ENCODE data around the gene ARHGAP28. TPM values are rescaled to one million over a fixed set of nuclear protein-coding genes. Genes with fewer than 3 reads are reported as not detected.

Gene ARHGAP28
- total RNA-seq, 4 donors from 2014 or later, result 1.1 to 26.3 (median 2.6) TPM

DNA sequence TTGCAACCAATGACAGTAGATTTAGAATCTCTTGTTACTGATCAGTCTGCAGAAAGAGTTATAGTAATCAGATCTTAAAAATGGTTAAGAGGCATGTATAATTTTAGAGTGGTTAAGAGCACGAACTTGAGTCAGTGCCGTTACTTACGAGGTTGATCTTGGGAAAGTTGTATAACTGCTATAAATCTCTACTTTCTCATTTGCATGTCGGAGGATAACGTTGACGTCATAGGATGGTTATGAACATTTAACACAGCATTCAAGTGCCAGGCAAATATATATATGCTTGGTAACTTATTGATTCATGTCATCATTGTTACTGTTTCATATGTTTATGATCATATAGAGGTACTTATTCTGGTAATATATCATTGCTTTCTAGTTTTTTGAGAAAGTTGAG is 146.2 kb downstream of the ARHGAP28 start:
- WGBS, 2 donors (ENCODE audit: low coverage in 1 of 2), result 47 to 56% methylated on average over 6 of the region's 6 CpGs
- TF ChIP-seq EP300 (IDR thresholded peaks at IDR 0.05; ENCODE audit: low read depth) (no peak), POLR2A (IDR thresholded peaks at IDR 0.05) (no peak), POLR2AphosphoS5 (IDR thresholded peaks at IDR 0.05) (no peak)
- TF ChIP-seq, protein P1, sequence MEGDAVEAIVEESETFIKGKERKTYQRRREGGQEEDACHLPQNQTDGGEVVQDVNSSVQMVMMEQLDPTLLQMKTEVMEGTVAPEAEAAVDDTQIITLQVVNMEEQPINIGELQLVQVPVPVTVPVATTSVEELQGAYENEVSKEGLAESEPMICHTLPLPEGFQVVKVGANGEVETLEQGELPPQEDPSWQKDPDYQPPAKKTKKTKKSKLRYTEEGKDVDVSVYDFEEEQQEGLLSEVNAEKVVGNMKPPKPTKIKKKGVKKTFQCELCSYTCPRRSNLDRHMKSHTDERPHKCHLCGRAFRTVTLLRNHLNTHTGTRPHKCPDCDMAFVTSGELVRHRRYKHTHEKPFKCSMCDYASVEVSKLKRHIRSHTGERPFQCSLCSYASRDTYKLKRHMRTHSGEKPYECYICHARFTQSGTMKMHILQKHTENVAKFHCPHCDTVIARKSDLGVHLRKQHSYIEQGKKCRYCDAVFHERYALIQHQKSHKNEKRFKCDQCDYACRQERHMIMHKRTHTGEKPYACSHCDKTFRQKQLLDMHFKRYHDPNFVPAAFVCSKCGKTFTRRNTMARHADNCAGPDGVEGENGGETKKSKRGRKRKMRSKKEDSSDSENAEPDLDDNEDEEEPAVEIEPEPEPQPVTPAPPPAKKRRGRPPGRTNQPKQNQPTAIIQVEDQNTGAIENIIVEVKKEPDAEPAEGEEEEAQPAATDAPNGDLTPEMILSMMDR (IDR thresholded peaks at IDR 0.05), result no peak
- no peaks in the 10 kb centered on the region for H3K9me3 ChIP-seq
- H3K27ac ChIP-seq, result no peak overlapping the region
- DNase-seq, result no peak
- H3K4me1 ChIP-seq, result no peaks in the 10 kb centered on the region
- no peaks in the 10 kb centered on the region for H3K27me3 ChIP-seq
- intact Hi-C loops (cut with DNase I; ENCODE audit: low total_unique reads), result no loop called here
- no peaks in the 10 kb centered on the region for H3K36me3 ChIP-seq
- in situ Hi-C loops (cut with MboI; ENCODE audit: low pct_ligation_motif_present in 1 of 4, low pct_unique_long_range_greater_than_20kb in 1 of 4, low sequenced_read_pairs in 3 of 4), result loop anchor here (25.0 kb wide), 3 partner anchors 338 to 1013 kb away; partner anchors contain the start of gene TMEM200C (in 3 of the 4)
- no peak overlapping the region for H3K4me3 ChIP-seq

DNA sequence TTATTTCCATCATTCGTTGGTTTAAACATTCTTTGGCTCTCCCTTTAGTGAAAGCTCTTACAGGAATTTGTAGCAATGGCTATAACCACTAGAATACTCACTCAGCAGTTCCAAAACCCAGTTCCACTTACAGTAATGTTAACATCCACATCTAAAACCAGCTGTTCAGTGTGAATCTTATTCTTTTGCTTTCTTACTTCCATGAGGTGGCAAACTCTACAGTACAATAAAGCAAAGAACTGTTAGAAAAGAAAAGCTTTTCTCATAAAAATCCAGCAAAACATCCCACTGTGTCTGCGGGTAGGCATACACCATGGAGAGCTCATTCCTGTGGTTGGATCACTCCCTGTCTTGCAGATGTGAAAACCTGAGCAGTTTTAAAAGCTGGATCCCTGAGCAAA is 147.1 kb downstream of the ARHGAP28 start:
- peak overlapping the region in 1 of 4 donors; percentile 23 for H3K27ac ChIP-seq
- TF ChIP-seq, protein P1 (IDR thresholded peaks at IDR 0.05), result no peak
- TF ChIP-seq POLR2AphosphoS5 (IDR thresholded peaks at IDR 0.05) (no peak), POLR2A (IDR thresholded peaks at IDR 0.05) (no peak)
- no peaks in the 10 kb centered on the region for H3K9me3 ChIP-seq
- intact Hi-C loops (cut with DNase I; ENCODE audit: low total_unique reads), result no loop called here
- H3K4me3 ChIP-seq, result no peak overlapping the region
- no peaks in the 10 kb centered on the region for H3K27me3 ChIP-seq
- H3K36me3 ChIP-seq, result no peaks in the 10 kb centered on the region
- in situ Hi-C loops (cut with MboI; ENCODE audit: low pct_ligation_motif_present in 1 of 4, low pct_unique_long_range_greater_than_20kb in 1 of 4, low sequenced_read_pairs in 3 of 4), result loop anchor here (25.0 kb wide), 3 partner anchors 339 to 1014 kb away; partner anchors contain the start of gene TMEM200C (in 3 of the 4)
- peaks cover 0 to 5% (median 0%) of the 10 kb centered on the region in 4 donors for H3K4me1 ChIP-seq
- DNase-seq, result no peak
- 45 to 46% methylated on average over 2 of the region's 2 CpGs for WGBS, 2 donors (ENCODE audit: low coverage in 1 of 2)

DNA sequence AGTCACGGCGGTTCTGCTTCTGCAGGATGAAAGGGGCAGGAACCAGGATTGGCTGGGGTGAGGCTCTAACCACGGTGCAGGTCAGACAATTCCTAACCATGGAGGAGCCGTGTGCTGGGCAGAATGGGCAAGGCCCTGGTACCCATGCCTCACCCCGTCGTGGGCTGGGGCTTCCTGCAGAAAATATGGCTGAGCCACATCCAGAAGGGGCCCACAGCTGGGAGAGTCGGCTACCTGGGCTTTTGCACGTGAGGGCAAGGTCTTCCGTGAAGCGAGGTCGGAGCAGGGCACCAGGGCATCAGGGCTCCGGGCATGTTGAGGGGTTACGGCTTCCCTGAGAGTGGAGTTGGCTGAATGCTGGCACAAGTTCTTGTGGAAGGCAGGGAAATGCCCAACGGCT is 147.8 kb downstream of the ARHGAP28 start:
- intact Hi-C loops (cut with DNase I; ENCODE audit: low total_unique reads), result no loop called here
- Histone ChIP-seq H3K36me3 (no peaks in the 10 kb centered on the region), H3K27me3 (no peaks in the 10 kb centered on the region), H3K9me3 (no peaks in the 10 kb centered on the region), H3K4me3 (no peak overlapping the region), H3K27ac (peak overlapping the region in 1 of 4 donors; percentile 23), H3K4me1 (peaks cover 0 to 5% (median 0%) of the 10 kb centered on the region in 4 donors)
- in situ Hi-C loops (cut with MboI; ENCODE audit: low pct_ligation_motif_present in 1 of 4, low pct_unique_long_range_greater_than_20kb in 1 of 4, low sequenced_read_pairs in 3 of 4), result loop anchor here (25.0 kb wide), 3 partner anchors 340 to 1015 kb away; partner anchors contain the start of gene TMEM200C (in 3 of the 4)
- no peak for TF ChIP-seq POLR2A (IDR thresholded peaks at IDR 0.05)
- TF ChIP-seq EP300 (IDR thresholded peaks at IDR 0.05; ENCODE audit: low read depth), result no peak
- no peak for TF ChIP-seq POLR2AphosphoS5 (IDR thresholded peaks at IDR 0.05)
- TF ChIP-seq, protein P1 (IDR thresholded peaks at IDR 0.05), result no peak
- no peak for DNase-seq
- WGBS, 2 donors (ENCODE audit: low coverage in 1 of 2), result 70 to 100% methylated on average over 2 to 14 of the region's 14 CpGs

DNA sequence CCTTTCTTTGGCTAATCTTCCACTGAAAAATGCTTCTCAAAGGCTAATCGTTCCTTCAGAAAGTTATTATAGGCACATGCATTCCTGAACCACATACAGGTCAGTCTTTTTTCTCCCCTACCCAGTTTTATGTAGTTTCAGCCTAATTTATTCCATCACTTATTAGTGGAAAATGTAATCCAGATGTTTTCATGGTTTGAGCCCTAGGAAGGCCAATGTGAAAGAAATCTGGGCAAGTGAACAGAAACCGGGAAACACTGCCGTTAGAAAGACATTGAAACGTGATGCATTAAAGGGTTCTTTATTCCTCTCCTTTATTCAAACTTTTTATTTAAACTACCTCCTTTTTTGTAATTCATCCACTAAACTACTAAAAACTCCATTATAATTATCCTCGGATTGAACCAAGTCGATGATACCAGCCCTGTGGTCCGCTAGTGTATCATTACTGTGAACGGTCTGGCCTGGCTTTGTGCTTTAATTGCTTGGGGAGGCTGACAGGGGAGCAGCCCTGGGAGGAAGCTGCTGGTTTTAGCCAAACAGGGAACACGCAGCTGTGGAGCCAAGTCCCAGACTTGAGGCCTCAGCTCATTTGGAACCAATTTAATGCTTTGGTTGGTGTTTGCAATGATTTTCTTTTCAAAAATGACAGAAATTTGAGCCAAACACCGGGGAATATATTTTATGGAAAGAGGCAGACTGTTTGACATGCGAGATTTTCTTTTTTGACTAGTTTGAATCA is 149.2 kb downstream of the ARHGAP28 start:
- Histone ChIP-seq H3K36me3 (no peaks in the 10 kb centered on the region), H3K27ac (no peak overlapping the region), H3K4me1 (peaks cover 0 to 5% (median 0%) of the 10 kb centered on the region in 4 donors), H3K27me3 (no peaks in the 10 kb centered on the region), H3K4me3 (no peak overlapping the region), H3K9me3 (no peaks in the 10 kb centered on the region)
- intact Hi-C loops (cut with DNase I; ENCODE audit: low total_unique reads), result no loop called here
- in situ Hi-C loops (cut with MboI; ENCODE audit: low pct_ligation_motif_present in 1 of 4, low pct_unique_long_range_greater_than_20kb in 1 of 4, low sequenced_read_pairs in 3 of 4), result loop anchor here (25.0 kb wide), 3 partner anchors 341 to 1016 kb away; partner anchors contain the start of gene TMEM200C (in 3 of the 4)
- DNase-seq, result no peak
- WGBS, 2 donors (ENCODE audit: low coverage in 1 of 2), result 61 to 82% methylated on average over 10 to 11 of the region's 11 CpGs
- no peak for TF ChIP-seq POLR2A (IDR thresholded peaks at IDR 0.05)
- no peak for TF ChIP-seq POLR2AphosphoS5 (IDR thresholded peaks at IDR 0.05)
- TF ChIP-seq, protein P1 (IDR thresholded peaks at IDR 0.05), result no peak
- TF ChIP-seq EP300 (IDR thresholded peaks at IDR 0.05; ENCODE audit: low read depth), result no peak

Data from transverse colon (tissue), 4 donors.